Activated B cell treated with CpG ODN at 0.5 μM for 24 hours (primary cell): ENCODE measurements around the gene SKIC3. TPM values are rescaled to one million over a fixed set of nuclear protein-coding genes. Genes with fewer than 3 reads are reported as not detected.

Experiments
- ATAC-seq: fragments of 200-7000 bp; cut with Tn5 transposase; one replicate; pipeline ENCODE4 v1.10.0; 2021; ENCODE audit warnings: low read depth, mild to moderate bottlenecking, moderate library complexity
- CTCF ChIA-PET: fragments of 350-600 bp; sonication (Branson Sonifier 250); formaldehyde crosslinking; loops from one replicate; lab custom pipeline; 2021; ENCODE audit warnings: antibody characterized with exemption; lab: Charles Lee
- POLR2A ChIA-PET: fragments of 350-600 bp; sonication (Branson Sonifier 250); formaldehyde crosslinking; loops from one replicate; lab custom pipeline; 2021; ENCODE audit warnings: antibody characterized with exemption; lab: Charles Lee
- DNase-seq: peaks from one replicate; pipeline ENCODE4 v3.0.0; 2022
- H3K27ac Mint-ChIP-seq: one replicate; pipeline ENCODE4 v1.8.0; 2020; ENCODE audit warnings: mixed read lengths
- H3K27me3 Mint-ChIP-seq: one replicate; pipeline ENCODE4 v1.8.0; 2021; ENCODE audit warnings: mixed read lengths
- H3K36me3 Mint-ChIP-seq: one replicate; pipeline ENCODE4 v1.8.0; 2021; ENCODE audit warnings: low read depth, mixed read lengths
- H3K4me1 Mint-ChIP-seq: one replicate; pipeline ENCODE4 v1.8.0; 2021; ENCODE audit warnings: mixed read lengths
- H3K4me3 Mint-ChIP-seq: one replicate; pipeline ENCODE4 v1.8.0; 2020; ENCODE audit warnings: mild to moderate bottlenecking, mixed read lengths
- H3K9me3 Mint-ChIP-seq: one replicate; pipeline ENCODE4 v1.8.0; 2020; ENCODE audit warnings: mixed read lengths
- CTCF ChIP-seq: fragments of 200-600 bp; IDR thresholded peaks from one replicate; pipeline ENCODE4 v1.8.0; 2022; ENCODE audit warnings: antibody characterized with exemption, mild to moderate bottlenecking
- intact Hi-C: fragments of 100-400 bp; cut with micrococcal nuclease; formaldehyde crosslinking; loops from one replicate; pipeline ENCODE4 v1.15.1; 2024
- total RNA-seq: library from RNA; stranded (reverse); gene quantifications from 2 replicates; pipeline ENCODE4 v1.2.3, GENCODE V29; 2022

The SKIC3 gene
- 67.4 and 78.7 TPM in 2 replicates for total RNA-seq

- CTCF ChIA-PET, result interaction anchor here (0.6 to 1.3 kb wide), 4 partner anchors 9 to 290 kb away, joined by 3 to 4 read pairs (median 3); partner anchors contain the start of gene RFESD
- Mint-ChIP-seq H3K4me3 (peak within 1 kb of the TSS; percentile 95), H3K4me1 (peaks cover 43% of the 10 kb centered on the region), H3K9me3 (no peaks in the 10 kb centered on the region), H3K36me3 (peaks cover 21% of the 10 kb centered on the region), H3K27ac (peak within 1 kb of the TSS; percentile 92), H3K27me3 (no peaks in the 10 kb centered on the region)
- POLR2A ChIA-PET, result interaction anchor here (0.6 to 1.6 kb wide), 10 partner anchors 11 to 1252 kb away, joined by 3 to 7 read pairs (median 4); partner anchors contain the start of genes CAST and RFESD
- no peak for TF ChIP-seq CTCF
- intact Hi-C loops, result loop anchor here (1.0 to 10.0 kb wide), 11 partner anchors 65 to 1628 kb away; partner anchors contain the start of genes CAST, ELL2, GPR150 and KIAA0825
- ATAC-seq, result peak; percentile 86
- peak; percentile 80 for DNase-seq
Observed at GRCh38 chr5:95554647-95555548, at the start of gene SKIC3, which contains the start of gene ARSK. TSS of gene SKIC3 (minus strand) at chr5:95554977. CDS start at chr5:95547150, 7,827 bp downstream. TSS of gene ARSK (plus strand) at chr5:95555101. CDS start at chr5:95555279, 178 bp downstream.

GRCh38 chr5:95600557-95600956, 45.8 kb upstream of the SKIC3 start:
- ATAC-seq, result no peak
- no peaks in the 10 kb centered on the region for H3K27me3 Mint-ChIP-seq
- H3K4me3 Mint-ChIP-seq, result no peak overlapping the region
- TF ChIP-seq CTCF, result no peak
- no peak overlapping the region for H3K27ac Mint-ChIP-seq
- ChIA-PET CTCF (no interaction called here), POLR2A (no interaction called here)
- DNase-seq, result no peak
- H3K9me3 Mint-ChIP-seq, result no peaks in the 10 kb centered on the region
- H3K4me1 Mint-ChIP-seq, result no peaks in the 10 kb centered on the region
- H3K36me3 Mint-ChIP-seq, result peaks cover 13% of the 10 kb centered on the region
- intact Hi-C loops, result no loop called here

GRCh38 chr5:95599252-95599651, 44.5 kb upstream of the SKIC3 start:
- peaks cover 15% of the 10 kb centered on the region for H3K36me3 Mint-ChIP-seq
- ChIA-PET CTCF (no interaction called here), POLR2A (no interaction called here)
- H3K27ac Mint-ChIP-seq, result no peak overlapping the region
- intact Hi-C loops, result no loop called here
- H3K9me3 Mint-ChIP-seq, result no peaks in the 10 kb centered on the region
- ATAC-seq (no peak), DNase-seq (no peak)
- no peaks in the 10 kb centered on the region for H3K4me1 Mint-ChIP-seq
- TF ChIP-seq CTCF, result no peak
- H3K27me3 Mint-ChIP-seq, result no peaks in the 10 kb centered on the region
- H3K4me3 Mint-ChIP-seq, result no peak overlapping the region

- H3K27me3 Mint-ChIP-seq, result no peaks in the 10 kb centered on the region
- H3K27ac Mint-ChIP-seq, result no peak overlapping the region
- TF ChIP-seq CTCF, result no peak
- H3K9me3 Mint-ChIP-seq, result no peaks in the 10 kb centered on the region
- intact Hi-C loops, result no loop called here
- peaks cover 7% of the 10 kb centered on the region for H3K4me1 Mint-ChIP-seq
- ATAC-seq (no peak), DNase-seq (no peak)
- H3K4me3 Mint-ChIP-seq, result no peak overlapping the region
- ChIA-PET POLR2A (no interaction called here), CTCF (interaction anchor here (0.9 kb wide), 1 partner anchor 39 kb away, joined by 3 read pairs; no protein-coding TSS in a partner anchor)
- peaks cover 5% of the 10 kb centered on the region for H3K36me3 Mint-ChIP-seq
Observed at GRCh38 chr5:95595289-95595931, 40.6 kb upstream of the SKIC3 start.

- ATAC-seq, result no peak
- Mint-ChIP-seq H3K27me3 (no peaks in the 10 kb centered on the region), H3K27ac (no peak overlapping the region), H3K9me3 (no peaks in the 10 kb centered on the region), H3K4me3 (no peak overlapping the region), H3K4me1 (peaks cover 7% of the 10 kb centered on the region), H3K36me3 (peaks cover 7% of the 10 kb centered on the region)
- no peak for TF ChIP-seq CTCF
- no peak for DNase-seq
- ChIA-PET POLR2A (no interaction called here), CTCF (no interaction called here)
- intact Hi-C loops, result no loop called here
Observed at GRCh38 chr5:95591490-95591901, 36.7 kb upstream of the SKIC3 start.
